Ishikawa (cell line): ENCODE measurements around the gene MT3.

Source experiments
- CREB1 ChIP-seq: IDR thresholded peaks from 2 replicates; pipeline ENCODE4 v1.6.1; 2012; ENCODE audit warnings: low read depth
- EP300 ChIP-seq: IDR thresholded peaks from 2 replicates; pipeline ENCODE4 v1.6.1; 2012; ENCODE audit warnings: borderline replicate concordance
- MAX ChIP-seq: IDR thresholded peaks from 2 replicates; pipeline ENCODE4 v1.6.1; 2012
- NFIC ChIP-seq: IDR thresholded peaks from 2 replicates; pipeline ENCODE4 v1.6.1; 2012
- RAD21 ChIP-seq: IDR thresholded peaks from 2 replicates; pipeline ENCODE4 v1.6.1; 2012; ENCODE audit warnings: low read depth
- REST ChIP-seq: IDR thresholded peaks from 2 replicates; pipeline ENCODE4 v1.6.1; 2012; ENCODE audit warnings: low read depth, mild to moderate bottlenecking
- TAF1 ChIP-seq: IDR thresholded peaks from 2 replicates; pipeline ENCODE4 v1.6.1; 2012; ENCODE audit warnings: low read depth, mild to moderate bottlenecking
- TCF12 ChIP-seq: IDR thresholded peaks from 2 replicates; pipeline ENCODE4 v1.6.1; 2012; ENCODE audit warnings: low read depth
- TEAD4 ChIP-seq: IDR thresholded peaks from 2 replicates; pipeline ENCODE4 v1.6.1; 2012
- USF1 ChIP-seq: IDR thresholded peaks from 2 replicates; pipeline ENCODE4 v1.6.1; 2012
- YY1 ChIP-seq: IDR thresholded peaks from 2 replicates; pipeline ENCODE4 v1.6.1; 2012; ENCODE audit warnings: low read depth

- TF ChIP-seq RAD21 (no peak), MAX (no peak), CREB1 (no peak), YY1 (no peak), TEAD4 (no peak), EP300 (no peak), USF1 (no peak), TCF12 (no peak), TAF1 (no peak), NFIC (no peak), REST (no peak)
Observed at GRCh38 chr16:56631832-56632155, 42.5 kb downstream of the MT3 start.
